ENCODE data around the gene SLC38A7. TPM values are rescaled to one million over a fixed set of nuclear protein-coding genes. Genes with fewer than 3 reads are reported as not detected.

Gene SLC38A7
- total and polyA plus RNA-seq, 2 of the 13 experiments (the other 11 are each of a cell fraction or from before 2014, with no cell fraction given): 13.2 to 14.1 TPM

DNA sequence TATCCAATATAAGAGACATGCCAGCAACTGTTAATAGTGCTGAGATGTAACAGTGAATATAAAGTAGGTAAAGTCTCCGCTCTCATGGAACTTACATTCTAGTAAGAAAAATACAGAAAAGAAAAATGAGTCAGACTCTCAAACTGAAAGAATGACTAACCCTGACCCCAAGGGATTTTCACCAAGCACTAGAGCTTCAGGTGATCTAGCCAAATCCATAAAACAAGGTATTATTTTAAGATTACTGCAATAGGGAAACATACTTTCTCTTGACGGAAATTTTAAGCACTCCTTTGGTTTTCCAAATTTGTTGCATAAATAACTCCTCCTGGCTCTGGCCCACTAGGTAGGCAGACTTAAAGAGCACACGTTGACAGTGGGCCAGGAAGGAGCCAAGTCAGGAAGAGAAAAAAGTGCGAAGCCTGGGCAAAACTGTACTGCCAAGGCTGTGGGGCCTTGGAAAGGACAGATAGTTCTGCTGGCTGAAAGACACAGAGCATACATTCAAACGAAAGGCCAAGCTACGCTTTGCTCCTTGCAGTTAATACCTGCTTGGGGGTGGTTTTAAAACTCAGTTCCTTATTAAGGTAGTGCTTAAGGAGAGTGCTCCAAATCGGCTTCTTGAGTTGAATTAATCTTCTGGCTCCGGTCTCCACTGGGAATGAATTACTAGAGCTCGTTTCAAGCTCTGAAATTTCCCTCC, 48.1 kb upstream of the SLC38A7 start (continued):
- peak; percentile 71 for TF ChIP-seq ZNF879 (CRISPR knock-in tag; IDR thresholded peaks at IDR 0.05)
- TF ChIP-seq ZNF777 (CRISPR knock-in tag; IDR thresholded peaks at IDR 0.05): 0 out of 2 replicates have a peak, but pooled peaks have one; percentile 17
- TF ChIP-seq HMGXB4 (CRISPR knock-in tag; IDR thresholded peaks at IDR 0.05; ENCODE audit: borderline replicate concordance in 1 of 2, low read depth in 1 of 2): no peak
- no peak for TF ChIP-seq HDAC1 (CRISPR knock-in tag; IDR thresholded peaks at IDR 0.05)
- TF ChIP-seq SP5 (CRISPR knock-in tag; IDR thresholded peaks at IDR 0.05; ENCODE audit: borderline replicate concordance, low read depth): no peak
- TF ChIP-seq, protein P1, sequence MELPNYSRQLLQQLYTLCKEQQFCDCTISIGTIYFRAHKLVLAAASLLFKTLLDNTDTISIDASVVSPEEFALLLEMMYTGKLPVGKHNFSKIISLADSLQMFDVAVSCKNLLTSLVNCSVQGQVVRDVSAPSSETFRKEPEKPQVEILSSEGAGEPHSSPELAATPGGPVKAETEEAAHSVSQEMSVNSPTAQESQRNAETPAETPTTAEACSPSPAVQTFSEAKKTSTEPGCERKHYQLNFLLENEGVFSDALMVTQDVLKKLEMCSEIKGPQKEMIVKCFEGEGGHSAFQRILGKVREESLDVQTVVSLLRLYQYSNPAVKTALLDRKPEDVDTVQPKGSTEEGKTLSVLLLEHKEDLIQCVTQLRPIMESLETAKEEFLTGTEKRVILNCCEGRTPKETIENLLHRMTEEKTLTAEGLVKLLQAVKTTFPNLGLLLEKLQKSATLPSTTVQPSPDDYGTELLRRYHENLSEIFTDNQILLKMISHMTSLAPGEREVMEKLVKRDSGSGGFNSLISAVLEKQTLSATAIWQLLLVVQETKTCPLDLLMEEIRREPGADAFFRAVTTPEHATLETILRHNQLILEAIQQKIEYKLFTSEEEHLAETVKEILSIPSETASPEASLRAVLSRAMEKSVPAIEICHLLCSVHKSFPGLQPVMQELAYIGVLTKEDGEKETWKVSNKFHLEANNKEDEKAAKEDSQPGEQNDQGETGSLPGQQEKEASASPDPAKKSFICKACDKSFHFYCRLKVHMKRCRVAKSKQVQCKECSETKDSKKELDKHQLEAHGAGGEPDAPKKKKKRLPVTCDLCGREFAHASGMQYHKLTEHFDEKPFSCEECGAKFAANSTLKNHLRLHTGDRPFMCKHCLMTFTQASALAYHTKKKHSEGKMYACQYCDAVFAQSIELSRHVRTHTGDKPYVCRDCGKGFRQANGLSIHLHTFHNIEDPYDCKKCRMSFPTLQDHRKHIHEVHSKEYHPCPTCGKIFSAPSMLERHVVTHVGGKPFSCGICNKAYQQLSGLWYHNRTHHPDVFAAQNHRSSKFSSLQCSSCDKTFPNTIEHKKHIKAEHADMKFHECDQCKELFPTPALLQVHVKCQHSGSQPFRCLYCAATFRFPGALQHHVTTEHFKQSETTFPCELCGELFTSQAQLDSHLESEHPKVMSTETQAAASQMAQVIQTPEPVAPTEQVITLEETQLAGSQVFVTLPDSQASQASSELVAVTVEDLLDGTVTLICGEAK (IDR thresholded peaks at IDR 0.05): no peak
- TF ChIP-seq, protein P1 (CRISPR knock-in tag; IDR thresholded peaks at IDR 0.05): no peak
- TF ChIP-seq ZNF333 (CRISPR knock-in tag; IDR thresholded peaks at IDR 0.05; ENCODE audit: borderline replicate concordance): no peak
- TF ChIP-seq GATAD2A (CRISPR knock-in tag; IDR thresholded peaks at IDR 0.05): no peak
- no peak for TF ChIP-seq MTA1 (CRISPR knock-in tag; IDR thresholded peaks at IDR 0.05; ENCODE audit: borderline replicate concordance)
- no peak for TF ChIP-seq ZNF350 (CRISPR knock-in tag; IDR thresholded peaks at IDR 0.05; ENCODE audit: borderline replicate concordance, low read depth)
- TF ChIP-seq DNMT3B (CRISPR knock-in tag; conservative IDR thresholded peaks at IDR 0.05): no peak
- TF ChIP-seq SP4 (CRISPR knock-in tag; IDR thresholded peaks at IDR 0.05): no peak
- TF ChIP-seq ZMAT5 (CRISPR knock-in tag; IDR thresholded peaks at IDR 0.05; ENCODE audit: borderline replicate concordance, low read depth): no peak
- no peak for TF ChIP-seq CBX2 (IDR thresholded peaks at IDR 0.05; ENCODE audit: low read depth, low read length)
- no peak for TF ChIP-seq CBX2 (CRISPR knock-in tag; IDR thresholded peaks at IDR 0.05; ENCODE audit: low read depth)
- no peak for TF ChIP-seq TFDP2 (CRISPR knock-in tag; IDR thresholded peaks at IDR 0.05)
- TF ChIP-seq AHR (CRISPR knock-in tag; IDR thresholded peaks at IDR 0.05): no peak

Measured in HepG2 (cell line).